Aorta (tissue), 5 donors: Measurements from ENCODE around the gene COQ4. TPM values are rescaled to one million over a fixed set of nuclear protein-coding genes. Genes with fewer than 3 reads are reported as not detected.

Source experiments
- ATAC-seq: fragments of 200-7000 bp; cut with Tn5 transposase; one replicate; pipeline ENCODE4 v1.9.1; 2022; ENCODE audit warnings: moderate library complexity; ENCODE audit not compliant: low FRiP score
- DNase-seq, 2 donors: peaks; one replicate each; pipeline ENCODE4 v3.0.0-alpha.2; 2020
- H3K27ac ChIP-seq, 2 donors: one replicate each; pipeline ENCODE4 v1.5.1; 2013; ENCODE audit warnings: low read length in 2 of 2, mild to moderate bottlenecking in 2 of 2, moderate library complexity in 2 of 2, control low read depth in 1 of 2, inconsistent platforms in 1 of 2, low read depth in 1 of 2
- H3K27me3 ChIP-seq, 2 donors: one replicate each; pipeline ENCODE4 v1.6.1; 2013; ENCODE audit warnings: control low read depth in 1 of 2, low read length in 1 of 2, mild to moderate bottlenecking in 1 of 2, moderate library complexity in 1 of 2; ENCODE audit not compliant: insufficient read depth in 2 of 2, control insufficient read depth in 1 of 2
- H3K36me3 ChIP-seq, 2 donors: one replicate each; pipeline ENCODE4 v1.6.1; 2013; ENCODE audit warnings: control low read depth in 1 of 2, low read length in 1 of 2, mild to moderate bottlenecking in 1 of 2; ENCODE audit not compliant: insufficient read depth in 2 of 2, control insufficient read depth in 1 of 2
- H3K4me1 ChIP-seq, 2 donors: one replicate each; pipeline ENCODE4 v1.6.1; 2013; ENCODE audit warnings: low read length in 2 of 2, control low read depth in 1 of 2, mild to moderate bottlenecking in 1 of 2, moderate library complexity in 1 of 2; ENCODE audit not compliant: insufficient read depth in 2 of 2, control insufficient read depth in 1 of 2
- H3K4me3 ChIP-seq, 2 donors: one replicate each; pipeline ENCODE4 v1.5.1; 2013; ENCODE audit warnings: low read length in 2 of 2, control low read depth in 1 of 2, mild to moderate bottlenecking in 1 of 2
- H3K9me3 ChIP-seq: one replicate; pipeline ENCODE4 v1.6.1; 2013; ENCODE audit warnings: mild to moderate bottlenecking, low read length; ENCODE audit not compliant: control insufficient read depth
- WGBS, 2 donors: extraction: QIAGEN DNeasy Blood & Tissue Kit; methylation state at CpG; one replicate each; pipeline ENCODE4 v1.1.7; 2013; 5-methylcytosine and 5-hydroxymethylcytosine counted together
- intact Hi-C, 2 donors: fragments of 100-400 bp; cut with DNase I; formaldehyde crosslinking; loops; one replicate each; pipeline versions ENCODE4 v1.14.2 to v1.15.0; 2022
- polyA plus RNA-seq, 2 donors: library from polyadenylated mRNA; stranded (reverse); fragments of 200-250 nt; gene quantifications; one replicate each; pipeline ENCODE4 v1.2.3, GENCODE V29; 2013
- total RNA-seq, 2 donors: library from RNA; stranded (reverse); fragmentation: NEBNext Ultra II Directional; extraction: Animal tissue kit (Norgen Biotek cat#: 25700); gene quantifications; one replicate each; pipeline ENCODE4 v1.2.1, GENCODE V29; 2021
- donor health status: healthy with polysubstance abuse.
- donor health status: Bipolar disorder and iron deficiency.
- donor health status: DM: no; HTN: no; CAD: no.
- donor health status: DM: no; HTN: no; CAD: no.
- donor health status: DM: yes; HTN: yes; CAD: no.

The COQ4 gene
- total and polyA plus RNA-seq, 4 donors = 14.7 to 53.8 (median 25.3) TPM

- DNase-seq (no peak), ATAC-seq (no peak)
- no peak overlapping the region for H3K27ac ChIP-seq
- no peaks in the 10 kb centered on the region for H3K9me3 ChIP-seq
- H3K36me3 ChIP-seq = no peaks in the 10 kb centered on the region
- H3K27me3 ChIP-seq = no peaks in the 10 kb centered on the region
- H3K4me1 ChIP-seq = no peaks in the 10 kb centered on the region
- H3K4me3 ChIP-seq = peak overlapping the region; percentile 80 to 92
- WGBS, 2 donors = 50 to 53% methylated on average over 4 of the region's 4 CpGs
- intact Hi-C loops = no loop called here
These were observed 49.6 kb downstream of the COQ4 start for GRCh38 chr9:128372188-128372641.

- H3K9me3 ChIP-seq = no peaks in the 10 kb centered on the region
- DNase-seq (no peak), ATAC-seq (no peak)
- WGBS, 2 donors = 81 to 85% methylated on average over 1 of the region's 1 CpG
- no peaks in the 10 kb centered on the region for H3K4me1 ChIP-seq
- no peak overlapping the region for H3K4me3 ChIP-seq
- no peaks in the 10 kb centered on the region for H3K27me3 ChIP-seq
- H3K36me3 ChIP-seq = no peaks in the 10 kb centered on the region
- intact Hi-C loops = no loop called here
- H3K27ac ChIP-seq = no peak overlapping the region
These were observed 50.1 kb downstream of the COQ4 start for GRCh38 chr9:128372784-128373183.

GRCh38 chr9:128374221-128374675, 51.6 kb downstream of the COQ4 start:
- WGBS, 2 donors = 83 to 84% methylated on average over 9 of the region's 9 CpGs
- H3K27me3 ChIP-seq = no peaks in the 10 kb centered on the region
- DNase-seq = no peak
- intact Hi-C loops = no loop called here
- H3K4me3 ChIP-seq = no peak overlapping the region
- no peaks in the 10 kb centered on the region for H3K4me1 ChIP-seq
- H3K36me3 ChIP-seq = peaks cover 0 to 2% of the 10 kb centered on the region in 2 donors
- no peak overlapping the region for H3K27ac ChIP-seq
- ATAC-seq = no peak
- H3K9me3 ChIP-seq = no peaks in the 10 kb centered on the region

GRCh38 chr9:128375865-128376264, 53.2 kb downstream of the COQ4 start:
- intact Hi-C loops = no loop called here
- 71 to 75% methylated on average over 5 of the region's 5 CpGs for WGBS, 2 donors
- no peak for ATAC-seq
- Histone ChIP-seq H3K36me3 (peaks cover 0 to 3% of the 10 kb centered on the region in 2 donors), H3K4me3 (no peak overlapping the region), H3K4me1 (no peaks in the 10 kb centered on the region), H3K27ac (no peak overlapping the region), H3K27me3 (no peaks in the 10 kb centered on the region), H3K9me3 (no peaks in the 10 kb centered on the region)
- DNase-seq = no peak

GRCh38 chr9:128382261-128382660, 59.6 kb downstream of the COQ4 start:
- no peak overlapping the region for H3K4me3 ChIP-seq
- no peaks in the 10 kb centered on the region for H3K9me3 ChIP-seq
- intact Hi-C loops = no loop called here
- WGBS, 2 donors = 23 to 34% methylated on average over 6 of the region's 6 CpGs
- no peaks in the 10 kb centered on the region for H3K27me3 ChIP-seq
- no peak overlapping the region for H3K27ac ChIP-seq
- H3K36me3 ChIP-seq = peaks cover 0 to 3% of the 10 kb centered on the region in 2 donors
- ATAC-seq (no peak), DNase-seq (no peak)
- H3K4me1 ChIP-seq = no peaks in the 10 kb centered on the region

GRCh38 chr9:128383007-128383753, 60.5 kb downstream of the COQ4 start:
- WGBS, 2 donors = 84 to 89% methylated on average over 9 of the region's 9 CpGs
- H3K4me3 ChIP-seq = no peak overlapping the region
- no peaks in the 10 kb centered on the region for H3K4me1 ChIP-seq
- peaks cover 0 to 5% of the 10 kb centered on the region in 2 donors for H3K36me3 ChIP-seq
- H3K27ac ChIP-seq = no peak overlapping the region
- H3K9me3 ChIP-seq = no peaks in the 10 kb centered on the region
- intact Hi-C loops = no loop called here
- ATAC-seq (no peak), DNase-seq (no peak)
- H3K27me3 ChIP-seq = no peaks in the 10 kb centered on the region

Other genes with a start within 250 kb of the COQ4 start
- gene PTGES2, start 195.1 kb upstream of the COQ4 start, total RNA-seq = 10 to 100 TPM; 37.1 to 38.5 TPM
- 10 to 100 TPM; 29.9 to 56.2 TPM for gene PTGES2, start 195.1 kb upstream of the COQ4 start, polyA plus RNA-seq
- gene LCN2, start 173.4 kb upstream of the COQ4 start, total RNA-seq = 1 to 10 TPM in 1 of 2 donors, under 1 TPM in 1; 0.84 to 1.1 TPM
- 1 to 10 TPM in 1 of 2 donors, under 1 TPM in 1; 0.90 to 5.6 TPM for gene LCN2, start 173.4 kb upstream of the COQ4 start, polyA plus RNA-seq
- gene BBLN, start 162.6 kb upstream of the COQ4 start, total RNA-seq = 10 to 100 TPM; 46.7 to 54.3 TPM
- 100 to 1,000 TPM; 164 to 278 TPM for gene BBLN, start 162.6 kb upstream of the COQ4 start, polyA plus RNA-seq
- 100 to 1,000 TPM in 1 of 2 donors, 10 to 100 TPM in 1; 82.3 to 117 TPM for gene CIZ1, start 131.3 kb upstream of the COQ4 start, total RNA-seq
- gene CIZ1, start 131.3 kb upstream of the COQ4 start, polyA plus RNA-seq = 10 to 100 TPM; 38.4 to 67.2 TPM
- gene DNM1, start 119.5 kb upstream of the COQ4 start, total RNA-seq = 100 to 1,000 TPM in 1 of 2 donors, 1 to 10 TPM in 1; 9.3 to 114 TPM
- gene DNM1, start 119.5 kb upstream of the COQ4 start, polyA plus RNA-seq = 1 to 10 TPM in 1 of 2 donors, under 1 TPM in 1; 0.43 to 2.1 TPM
- 100 to 1,000 TPM; 163 to 172 TPM for gene GOLGA2, start 46.8 kb upstream of the COQ4 start, total RNA-seq
- gene GOLGA2, start 46.8 kb upstream of the COQ4 start, polyA plus RNA-seq = 100 to 1,000 TPM in 1 of 2 donors, 10 to 100 TPM in 1; 84.9 to 118 TPM
- 10 to 100 TPM; 12.2 to 22.1 TPM for gene SWI5, start 46.6 kb upstream of the COQ4 start, total RNA-seq
- gene SWI5, start 46.6 kb upstream of the COQ4 start, polyA plus RNA-seq = 10 to 100 TPM; 22.7 to 30.8 TPM
- gene TRUB2, start 392 bp upstream of the COQ4 start, total RNA-seq = 10 to 100 TPM; 11.8 to 14.3 TPM
- 10 to 100 TPM in 1 of 2 donors, 1 to 10 TPM in 1; 9.8 to 11.1 TPM for gene TRUB2, start 392 bp upstream of the COQ4 start, polyA plus RNA-seq
- 10 to 100 TPM; 13.3 to 15.3 TPM for gene SLC27A4, start 17.7 kb downstream of the COQ4 start, total RNA-seq
- 10 to 100 TPM in 1 of 2 donors, 1 to 10 TPM in 1; 9.4 to 25.8 TPM for gene SLC27A4, start 17.7 kb downstream of the COQ4 start, polyA plus RNA-seq
- gene URM1, start 48.5 kb downstream of the COQ4 start, total RNA-seq = 10 to 100 TPM; 34.0 to 37.8 TPM
- 10 to 100 TPM; 24.7 to 45.5 TPM for gene URM1, start 48.5 kb downstream of the COQ4 start, polyA plus RNA-seq
- 100 to 1,000 TPM in 1 of 2 donors, 10 to 100 TPM in 1; 46.0 to 126 TPM for gene CERCAM, start 98.0 kb downstream of the COQ4 start, total RNA-seq
- gene CERCAM, start 98.0 kb downstream of the COQ4 start, polyA plus RNA-seq = 10 to 100 TPM; 24.7 to 65.4 TPM
- gene ODF2, start 133.2 kb downstream of the COQ4 start, total RNA-seq = 10 to 100 TPM; 25.1 to 28.9 TPM
- gene ODF2, start 133.2 kb downstream of the COQ4 start, polyA plus RNA-seq = 10 to 100 TPM in 1 of 2 donors, 1 to 10 TPM in 1; 2.9 to 23.6 TPM
- gene GLE1, start 181.9 kb downstream of the COQ4 start, total RNA-seq = 10 to 100 TPM; 13.5 to 17.3 TPM
- 10 to 100 TPM in 1 of 2 donors, 1 to 10 TPM in 1; 6.9 to 12.2 TPM for gene GLE1, start 181.9 kb downstream of the COQ4 start, polyA plus RNA-seq
- 100 to 1,000 TPM; 384 to 504 TPM for gene SPTAN1, start 229.7 kb downstream of the COQ4 start, total RNA-seq
- gene SPTAN1, start 229.7 kb downstream of the COQ4 start, polyA plus RNA-seq = 100 to 1,000 TPM in 1 of 2 donors, 10 to 100 TPM in 1; 94.4 to 237 TPM